Measurements from ENCODE around the gene MSLN. TPM values are rescaled to one million over a fixed set of nuclear protein-coding genes. Genes with fewer than 3 reads are reported as not detected.

MSLN gene
- total and polyA plus RNA-seq, 4 experiments from 2014 or later: not detected

- Mint-ChIP-seq H3K27me3 (no peaks in the 10 kb centered on the region), H3K27ac (peak overlapping the region in 1 of 7 donors; percentile 17), H3K4me3 (no peak overlapping the region), H3K4me1 (peaks cover 0 to 15% (median 1%) of the 10 kb centered on the region in 4 donors), H3K36me3 (peaks cover 3 to 21% of the 10 kb centered on the region in 2 donors), H3K9me3 (no peaks in the 10 kb centered on the region)
- Histone ChIP-seq H3K4me3 (ENCODE audit: low read length in 2 of 2) (no peak overlapping the region), H3K36me3 (ENCODE audit: insufficient read depth, low read length) (peaks cover 38% of the 10 kb centered on the region), H3K27ac (ENCODE audit: low read depth, low read length) (no peak overlapping the region), H3K9me3 (ENCODE audit: control insufficient read depth in 1 of 2, low read length in 2 of 2) (no peaks in the 10 kb centered on the region), H3K27me3 (ENCODE audit: insufficient read depth, low read length) (no peaks in the 10 kb centered on the region), H3K4me1 (ENCODE audit: insufficient read depth, low read length) (peaks cover 10% of the 10 kb centered on the region)
- ChIA-PET CTCF (ENCODE audit: partially characterized antibody) (interaction anchor here (1.1 to 2.1 kb wide), 4 partner anchors 16 to 26 kb away, joined by 3 to 14 read pairs (median 5); no protein-coding TSS in a partner anchor), POLR2A (ENCODE audit: partially characterized antibody) (interaction anchor here (0.6 to 3.5 kb wide), 7 partner anchors 8 to 51 kb away, joined by 3 to 15 read pairs (median 5); partner anchors contain the start of genes CCDC78 and HAGHL)
- no peak for DNase-seq
- intact Hi-C loops (cut with micrococcal nuclease): no loop called here
These were observed 24.5 kb upstream of the MSLN start for GRCh38 chr16:735982-736453.

- ChIA-PET POLR2A (ENCODE audit: partially characterized antibody) (interaction anchor here (0.8 to 3.5 kb wide), 4 partner anchors 9 to 50 kb away, joined by 3 to 15 read pairs (median 5); partner anchors contain the start of genes CCDC78, HAGHL and METRN), CTCF (ENCODE audit: partially characterized antibody) (interaction anchor here (0.6 to 2.1 kb wide), 6 partner anchors 17 to 27 kb away, joined by 3 to 14 read pairs (median 3); partner anchors contain the start of gene METRN)
- Mint-ChIP-seq H3K9me3 (no peaks in the 10 kb centered on the region), H3K36me3 (peaks cover 3 to 20% of the 10 kb centered on the region in 2 donors), H3K27me3 (no peaks in the 10 kb centered on the region), H3K4me3 (no peak overlapping the region), H3K4me1 (peaks cover 0 to 15% (median 1%) of the 10 kb centered on the region in 4 donors), H3K27ac (no peak overlapping the region)
- Histone ChIP-seq H3K27me3 (ENCODE audit: insufficient read depth, low read length) (no peaks in the 10 kb centered on the region), H3K36me3 (ENCODE audit: insufficient read depth, low read length) (peaks cover 38% of the 10 kb centered on the region), H3K4me3 (ENCODE audit: low read length in 2 of 2) (no peak overlapping the region), H3K9me3 (ENCODE audit: control insufficient read depth in 1 of 2, low read length in 2 of 2) (no peaks in the 10 kb centered on the region), H3K4me1 (ENCODE audit: insufficient read depth, low read length) (peaks cover 10% of the 10 kb centered on the region), H3K27ac (ENCODE audit: low read depth, low read length) (no peak overlapping the region)
- DNase-seq: no peak
- intact Hi-C loops (cut with micrococcal nuclease): no loop called here
These were observed 23.5 kb upstream of the MSLN start for GRCh38 chr16:736936-737481.

GRCh38 chr16:739560-740458 lies 20.7 kb upstream of the MSLN start:
- peaks cover 3 to 14% of the 10 kb centered on the region in 2 donors for H3K36me3 Mint-ChIP-seq
- ChIA-PET POLR2A (ENCODE audit: partially characterized antibody) (interaction anchor here (0.6 to 2.2 kb wide), 7 partner anchors 12 to 46 kb away, joined by 3 to 21 read pairs (median 9); partner anchors contain the start of genes ANTKMT, CCDC78, HAGHL and METRN), CTCF (ENCODE audit: partially characterized antibody) (interaction anchor here (1.0 to 4.3 kb wide), 6 partner anchors 19 to 29 kb away, joined by 3 to 27 read pairs (median 7); partner anchors contain the start of genes ANTKMT and METRN)
- peaks cover 0 to 15% (median 1%) of the 10 kb centered on the region in 4 donors for H3K4me1 Mint-ChIP-seq
- H3K27me3 ChIP-seq (ENCODE audit: insufficient read depth, low read length): no peaks in the 10 kb centered on the region
- H3K9me3 ChIP-seq (ENCODE audit: control insufficient read depth in 1 of 2, low read length in 2 of 2): no peaks in the 10 kb centered on the region
- DNase-seq: no peak
- H3K4me3 Mint-ChIP-seq: peak overlapping the region; percentile 53 to 88 (median 66)
- H3K36me3 ChIP-seq (ENCODE audit: insufficient read depth, low read length): peaks cover 24% of the 10 kb centered on the region
- intact Hi-C loops (cut with micrococcal nuclease): loop anchor here (2.0 kb wide), 2 partner anchors 13 to 49 kb away; partner anchors contain the start of genes CCDC78, CHTF18, HAGHL and RPUSD1
- peak overlapping the region in 1 of 2 donors; percentile 73 for H3K4me3 ChIP-seq (ENCODE audit: low read length in 2 of 2)
- H3K27me3 Mint-ChIP-seq: no peaks in the 10 kb centered on the region
- H3K4me1 ChIP-seq (ENCODE audit: insufficient read depth, low read length): peaks cover 10% of the 10 kb centered on the region
- peak overlapping the region; percentile 85 for H3K27ac ChIP-seq (ENCODE audit: low read depth, low read length)
- H3K9me3 Mint-ChIP-seq: no peaks in the 10 kb centered on the region
- H3K27ac Mint-ChIP-seq: peak overlapping the region in 4 of 7 donors; percentile 7 to 60 (median 26)

GRCh38 chr16:740459-740763 lies 20.1 kb upstream of the MSLN start:
- H3K27ac ChIP-seq (ENCODE audit: low read depth, low read length): peak overlapping the region; percentile 85
- H3K4me1 ChIP-seq (ENCODE audit: insufficient read depth, low read length): peaks cover 10% of the 10 kb centered on the region
- intact Hi-C loops (cut with micrococcal nuclease): loop anchor here (2.0 kb wide), 2 partner anchors 14 to 48 kb away; partner anchors contain the start of genes CCDC78, CHTF18, HAGHL and RPUSD1
- ChIA-PET CTCF (ENCODE audit: partially characterized antibody) (interaction anchor here (1.0 to 4.3 kb wide), 5 partner anchors 19 to 30 kb away, joined by 3 to 27 read pairs (median 7); partner anchors contain the start of genes ANTKMT and METRN), POLR2A (ENCODE audit: partially characterized antibody) (interaction anchor here (0.6 to 2.2 kb wide), 8 partner anchors 10 to 45 kb away, joined by 3 to 21 read pairs (median 8); partner anchors contain the start of genes ANTKMT, CCDC78, HAGHL and METRN)
- no peak for DNase-seq
- peak overlapping the region; percentile 69 to 88 (median 76) for H3K4me3 Mint-ChIP-seq
- H3K27me3 ChIP-seq (ENCODE audit: insufficient read depth, low read length): no peaks in the 10 kb centered on the region
- H3K4me3 ChIP-seq (ENCODE audit: low read length in 2 of 2): peak overlapping the region in 1 of 2 donors; percentile 73
- no peaks in the 10 kb centered on the region for H3K9me3 Mint-ChIP-seq
- H3K36me3 Mint-ChIP-seq: peaks cover 3 to 10% of the 10 kb centered on the region in 2 donors
- H3K27ac Mint-ChIP-seq: peak overlapping the region in 4 of 7 donors; percentile 47 to 68 (median 58)
- no peaks in the 10 kb centered on the region for H3K27me3 Mint-ChIP-seq
- H3K9me3 ChIP-seq (ENCODE audit: control insufficient read depth in 1 of 2, low read length in 2 of 2): no peaks in the 10 kb centered on the region
- H3K36me3 ChIP-seq (ENCODE audit: insufficient read depth, low read length): peaks cover 19% of the 10 kb centered on the region
- H3K4me1 Mint-ChIP-seq: peaks cover 0 to 12% (median 1%) of the 10 kb centered on the region in 4 donors

- intact Hi-C loops (cut with micrococcal nuclease): loop anchor here (1.0 to 2.0 kb wide), 3 partner anchors 14 to 48 kb away; partner anchors contain the start of genes CCDC78, CHTF18, HAGHL and RPUSD1
- H3K4me3 ChIP-seq (ENCODE audit: low read length in 2 of 2): peak within 1 kb of the TSS; percentile 28 to 73
- ChIA-PET POLR2A (ENCODE audit: partially characterized antibody) (interaction anchor here (0.7 to 2.2 kb wide), 11 partner anchors 10 to 241 kb away, joined by 3 to 21 read pairs (median 7); partner anchors contain the start of genes ANTKMT, CCDC78, CHTF18 and METRN), CTCF (ENCODE audit: partially characterized antibody) (interaction anchor here (1.0 to 4.3 kb wide), 6 partner anchors 20 to 30 kb away, joined by 3 to 27 read pairs (median 7); partner anchors contain the start of genes ANTKMT and METRN)
- H3K4me1 Mint-ChIP-seq: peaks cover 0 to 11% (median 1%) of the 10 kb centered on the region in 4 donors
- H3K36me3 Mint-ChIP-seq: peaks cover 3 to 8% of the 10 kb centered on the region in 2 donors
- peak within 1 kb of the TSS in 6 of 7 donors; percentile 56 to 80 (median 62) for H3K27ac Mint-ChIP-seq
- H3K9me3 ChIP-seq (ENCODE audit: control insufficient read depth in 1 of 2, low read length in 2 of 2): no peaks in the 10 kb centered on the region
- H3K27me3 ChIP-seq (ENCODE audit: insufficient read depth, low read length): no peaks in the 10 kb centered on the region
- H3K9me3 Mint-ChIP-seq: no peaks in the 10 kb centered on the region
- H3K4me1 ChIP-seq (ENCODE audit: insufficient read depth, low read length): peaks cover 10% of the 10 kb centered on the region
- H3K27ac ChIP-seq (ENCODE audit: low read depth, low read length): peak within 1 kb of the TSS; percentile 85
- peaks cover 13% of the 10 kb centered on the region for H3K36me3 ChIP-seq (ENCODE audit: insufficient read depth, low read length)
- H3K27me3 Mint-ChIP-seq: no peaks in the 10 kb centered on the region
- H3K4me3 Mint-ChIP-seq: peak within 1 kb of the TSS; percentile 72 to 88 (median 78)
- DNase-seq: peak; percentile 90 to 95 (median 91)
These were observed 19.6 kb upstream of the MSLN start, which contains the start of gene CIAO3 for GRCh38 chr16:740764-741505. Gene CIAO3 (minus strand): TSS chr16:740997. CDS start chr16:740985, 12 bp downstream.

Measured in CD4-positive, alpha-beta memory T cell (primary cell).